ENCODE results near the gene PGAP2.

DNA sequence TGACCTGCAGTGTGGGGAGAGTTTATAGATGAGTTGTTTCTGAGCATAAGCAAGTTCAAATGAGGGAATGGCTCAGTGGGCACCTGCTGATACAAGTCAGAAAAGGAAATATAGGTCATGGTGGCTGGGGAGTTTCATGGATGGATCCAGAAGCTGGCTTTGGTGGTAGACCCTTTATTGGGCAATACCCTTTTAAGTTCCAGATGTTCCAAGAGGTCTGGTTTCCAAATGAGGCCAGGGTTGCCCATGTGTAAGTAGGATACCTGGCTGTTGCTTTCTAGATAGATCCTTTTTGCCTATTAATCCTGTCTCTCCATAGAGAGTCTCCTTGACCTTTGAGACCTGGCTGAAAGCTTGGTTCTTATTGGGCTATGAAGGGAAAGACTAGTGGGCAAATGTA is 49.3 kb downstream of the PGAP2 start:
- TF ChIP-seq, protein P1, sequence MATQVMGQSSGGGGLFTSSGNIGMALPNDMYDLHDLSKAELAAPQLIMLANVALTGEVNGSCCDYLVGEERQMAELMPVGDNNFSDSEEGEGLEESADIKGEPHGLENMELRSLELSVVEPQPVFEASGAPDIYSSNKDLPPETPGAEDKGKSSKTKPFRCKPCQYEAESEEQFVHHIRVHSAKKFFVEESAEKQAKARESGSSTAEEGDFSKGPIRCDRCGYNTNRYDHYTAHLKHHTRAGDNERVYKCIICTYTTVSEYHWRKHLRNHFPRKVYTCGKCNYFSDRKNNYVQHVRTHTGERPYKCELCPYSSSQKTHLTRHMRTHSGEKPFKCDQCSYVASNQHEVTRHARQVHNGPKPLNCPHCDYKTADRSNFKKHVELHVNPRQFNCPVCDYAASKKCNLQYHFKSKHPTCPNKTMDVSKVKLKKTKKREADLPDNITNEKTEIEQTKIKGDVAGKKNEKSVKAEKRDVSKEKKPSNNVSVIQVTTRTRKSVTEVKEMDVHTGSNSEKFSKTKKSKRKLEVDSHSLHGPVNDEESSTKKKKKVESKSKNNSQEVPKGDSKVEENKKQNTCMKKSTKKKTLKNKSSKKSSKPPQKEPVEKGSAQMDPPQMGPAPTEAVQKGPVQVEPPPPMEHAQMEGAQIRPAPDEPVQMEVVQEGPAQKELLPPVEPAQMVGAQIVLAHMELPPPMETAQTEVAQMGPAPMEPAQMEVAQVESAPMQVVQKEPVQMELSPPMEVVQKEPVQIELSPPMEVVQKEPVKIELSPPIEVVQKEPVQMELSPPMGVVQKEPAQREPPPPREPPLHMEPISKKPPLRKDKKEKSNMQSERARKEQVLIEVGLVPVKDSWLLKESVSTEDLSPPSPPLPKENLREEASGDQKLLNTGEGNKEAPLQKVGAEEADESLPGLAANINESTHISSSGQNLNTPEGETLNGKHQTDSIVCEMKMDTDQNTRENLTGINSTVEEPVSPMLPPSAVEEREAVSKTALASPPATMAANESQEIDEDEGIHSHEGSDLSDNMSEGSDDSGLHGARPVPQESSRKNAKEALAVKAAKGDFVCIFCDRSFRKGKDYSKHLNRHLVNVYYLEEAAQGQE (IDR thresholded peaks at IDR 0.05; ENCODE audit: insufficient read depth in 1 of 2, low read depth in 2 of 2, low read length in 2 of 2), result no peak
- TF ChIP-seq SIN3A (IDR thresholded peaks at IDR 0.05; ENCODE audit: borderline replicate concordance, insufficient read depth, low read length), result no peak

Data from PFSK-1 (cell line).